H54 (cell line): ENCODE measurements around the gene GLO1.

Source experiments
- DNase-seq: peaks from one replicate; pipeline ENCODE4 v3.0.0; 2011; ENCODE audit warnings: low spot score, mixed read lengths; ENCODE audit not compliant: insufficient read length
- FAIRE-seq: peaks from 3 replicates; lab custom pipeline; 2011; peaks lifted over from hg19 to GRCh38; lab: Jason Lieb, UNC
- POLR2A ChIP-seq: IDR thresholded peaks from 2 replicates; pipeline ENCODE4 v1.6.1; 2011; ENCODE audit warnings: low read depth, mild to moderate bottlenecking, low read length

GLO1 gene

GRCh38 chr6:38695227-38695900, 7.6 kb downstream of the GLO1 start:
- no peak for FAIRE-seq
- no peak for DNase-seq
- TF ChIP-seq POLR2A = no peak

GRCh38 chr6:38688579-38689087, 14.3 kb downstream of the GLO1 start:
- no peak for FAIRE-seq
- no peak for DNase-seq
- TF ChIP-seq POLR2A = no peak

GRCh38 chr6:38687549-38687948, 15.4 kb downstream of the GLO1 start:
- no peak for TF ChIP-seq POLR2A
- FAIRE-seq (no peak), DNase-seq (no peak)

GRCh38 chr6:38687043-38687353, 15.9 kb downstream of the GLO1 start:
- FAIRE-seq (no peak), DNase-seq (no peak)
- no peak for TF ChIP-seq POLR2A

GRCh38 chr6:38686270-38687042, 16.5 kb downstream of the GLO1 start:
- DNase-seq = no peak
- TF ChIP-seq POLR2A = no peak
- FAIRE-seq = no peak

- DNase-seq (no peak), FAIRE-seq (no peak)
- no peak for TF ChIP-seq POLR2A
Measured at GRCh38 chr6:38684904-38685303, 18.0 kb downstream of the GLO1 start.

- TF ChIP-seq POLR2A = no peak
- FAIRE-seq (no peak), DNase-seq (no peak)
Measured at GRCh38 chr6:38684237-38684636, 18.7 kb downstream of the GLO1 start.

GRCh38 chr6:38681850-38682249, 21.1 kb downstream of the GLO1 start:
- TF ChIP-seq POLR2A = no peak
- FAIRE-seq (no peak), DNase-seq (no peak)

- TF ChIP-seq POLR2A = no peak
- FAIRE-seq (no peak), DNase-seq (no peak)
Measured at GRCh38 chr6:38679668-38680067, 23.3 kb downstream of the GLO1 start.

- DNase-seq (no peak), FAIRE-seq (no peak)
- no peak for TF ChIP-seq POLR2A
Measured at GRCh38 chr6:38678178-38678760, 24.7 kb downstream of the GLO1 start.

- FAIRE-seq (peak; percentile 20), DNase-seq (no peak)
- no peak for TF ChIP-seq POLR2A
Measured at GRCh38 chr6:38676974-38677544, 25.9 kb downstream of the GLO1 start.

- DNase-seq = no peak
- no peak for FAIRE-seq
- TF ChIP-seq POLR2A = no peak
Measured at GRCh38 chr6:38676236-38676973, 26.5 kb downstream of the GLO1 start.

GRCh38 chr6:38673397-38674165, 29.4 kb downstream of the GLO1 start:
- DNase-seq (no peak), FAIRE-seq (no peak)
- TF ChIP-seq POLR2A = no peak
